CD4-positive, alpha-beta T cell treated with Interferon alpha-2 for 1 hour (primary cell): ENCODE measurements around the gene NF2.
A peak's percentile ranks its signal among the peaks of the same experiment; 100 is the strongest.

ENCODE experiments used
- DNase-seq, 2 donors: peaks; one replicate each; pipeline ENCODE4 v3.0.0-alpha.2; 2020 to 2022

Gene NF2

GRCh38 chr22:29673361-29674066, 70.1 kb downstream of the NF2 start:
- DNase-seq = no peak

- DNase-seq = no peak
Observed at GRCh38 chr22:29674121-29674520, 70.7 kb downstream of the NF2 start.

DNA sequence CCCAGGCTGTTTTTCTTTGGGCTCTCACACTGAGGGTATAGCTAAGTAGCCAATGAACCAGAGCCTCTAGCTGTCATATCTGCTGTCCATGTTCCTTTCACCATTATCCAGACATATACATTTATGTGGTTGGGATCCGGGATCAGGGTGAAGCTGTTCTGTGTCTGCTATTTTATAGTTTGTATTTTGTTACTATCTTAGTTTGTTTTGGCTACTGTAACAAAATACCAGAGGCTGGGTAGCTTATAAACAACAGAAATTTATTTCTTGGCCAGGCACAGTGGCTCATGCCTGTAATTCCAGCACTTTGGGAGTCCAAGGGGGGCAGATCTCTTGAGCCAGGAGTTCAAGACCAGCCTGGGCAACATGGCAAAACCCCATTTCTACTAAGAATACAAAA, 75.9 kb downstream of the NF2 start:
- no peak for DNase-seq

DNA sequence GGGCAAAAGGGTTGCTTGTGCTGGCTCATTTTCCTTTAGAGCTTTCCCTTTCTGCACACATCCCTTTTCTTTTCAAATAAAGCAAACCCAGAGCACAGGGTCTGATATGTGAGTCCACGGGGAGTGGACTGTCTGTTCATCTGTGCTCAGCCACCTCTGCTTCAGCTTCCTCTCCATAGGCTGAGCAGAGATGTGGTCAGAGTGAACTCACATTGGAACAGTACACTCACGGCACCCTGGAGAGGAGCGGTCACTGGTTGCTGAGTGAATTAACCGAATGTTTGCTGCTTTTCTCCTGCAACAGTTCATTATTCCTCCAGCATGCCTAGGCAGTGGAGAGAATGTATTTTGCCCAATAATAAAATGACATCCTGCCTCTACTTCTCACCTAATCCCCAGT, 80.1 kb downstream of the NF2 start:
- DNase-seq = no peak

DNA sequence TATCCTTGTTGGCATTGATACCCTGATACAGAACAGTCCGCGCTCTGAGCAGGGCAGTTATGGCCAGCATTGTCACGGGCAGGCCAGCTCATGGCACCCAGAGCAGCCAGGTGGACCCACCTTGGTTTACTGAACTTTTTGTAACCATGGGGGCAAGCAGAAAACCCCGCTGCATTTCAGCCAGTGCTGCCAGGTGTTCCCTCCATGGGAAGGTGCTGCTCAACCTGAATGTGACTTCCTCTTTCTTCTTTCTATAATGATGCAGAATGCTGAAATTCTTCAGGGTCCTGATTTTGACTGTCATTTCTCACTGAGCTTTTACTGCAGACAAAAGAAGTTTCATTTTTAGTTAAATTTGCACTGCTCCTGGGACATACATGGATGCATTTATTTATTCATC, 80.8 kb downstream of the NF2 start:
- no peak for DNase-seq

DNA sequence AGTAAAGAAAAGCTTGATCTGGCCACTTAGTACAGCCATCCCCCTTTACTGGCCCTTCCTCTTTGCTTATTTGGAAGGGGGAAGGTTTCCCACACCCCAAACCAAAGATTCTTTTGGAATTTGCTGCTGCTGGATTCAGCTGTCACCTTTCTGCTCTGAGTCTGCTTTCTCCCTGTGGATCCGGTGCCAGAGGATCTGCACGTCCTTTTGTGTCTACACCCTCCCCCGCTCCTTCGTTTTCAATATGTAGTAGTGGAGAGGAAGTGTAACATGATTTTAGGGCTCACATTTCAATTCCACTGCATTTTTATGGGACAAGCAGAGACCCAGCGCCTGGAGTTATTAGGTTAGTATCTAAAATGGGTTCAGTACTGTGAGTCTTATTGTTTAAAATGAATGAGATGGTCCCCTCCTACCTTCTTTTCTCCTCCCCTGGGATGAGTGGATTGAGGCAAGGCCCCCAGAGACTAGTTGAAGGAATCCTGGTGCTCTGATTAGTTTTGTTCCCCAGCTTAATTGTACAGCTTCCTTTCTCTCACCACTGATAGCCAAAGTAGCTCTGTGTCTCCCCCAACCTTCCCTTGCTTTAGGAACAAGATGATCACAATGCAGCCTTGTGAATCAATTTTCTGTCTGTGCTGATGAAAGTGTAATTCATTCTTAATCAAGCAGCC, 85.9 kb downstream of the NF2 start:
- DNase-seq = no peak

GRCh38 chr22:29689880-29690213, 86.4 kb downstream of the NF2 start:
- DNase-seq = peak; percentile 18 to 38

DNA sequence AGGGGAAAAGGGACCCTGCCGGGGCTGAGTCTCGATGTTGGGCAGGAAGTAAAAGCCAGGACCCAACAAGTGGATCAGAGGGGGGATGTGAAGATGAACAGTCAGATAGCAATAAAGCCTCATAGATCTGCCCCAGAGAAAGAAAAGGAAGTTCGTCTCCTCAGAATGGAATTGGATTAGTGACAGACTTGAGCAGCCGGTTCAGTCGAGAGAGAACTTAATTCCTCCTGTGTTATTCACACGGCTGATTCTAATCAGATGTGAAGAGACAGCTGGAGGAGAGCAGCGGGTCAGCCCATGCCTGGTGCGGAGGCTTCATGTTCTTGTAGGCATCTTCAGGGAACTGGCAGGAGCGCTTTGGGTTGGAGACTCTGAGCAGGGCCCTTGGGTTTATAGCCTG, 87.0 kb downstream of the NF2 start:
- DNase-seq = no peak

DNA sequence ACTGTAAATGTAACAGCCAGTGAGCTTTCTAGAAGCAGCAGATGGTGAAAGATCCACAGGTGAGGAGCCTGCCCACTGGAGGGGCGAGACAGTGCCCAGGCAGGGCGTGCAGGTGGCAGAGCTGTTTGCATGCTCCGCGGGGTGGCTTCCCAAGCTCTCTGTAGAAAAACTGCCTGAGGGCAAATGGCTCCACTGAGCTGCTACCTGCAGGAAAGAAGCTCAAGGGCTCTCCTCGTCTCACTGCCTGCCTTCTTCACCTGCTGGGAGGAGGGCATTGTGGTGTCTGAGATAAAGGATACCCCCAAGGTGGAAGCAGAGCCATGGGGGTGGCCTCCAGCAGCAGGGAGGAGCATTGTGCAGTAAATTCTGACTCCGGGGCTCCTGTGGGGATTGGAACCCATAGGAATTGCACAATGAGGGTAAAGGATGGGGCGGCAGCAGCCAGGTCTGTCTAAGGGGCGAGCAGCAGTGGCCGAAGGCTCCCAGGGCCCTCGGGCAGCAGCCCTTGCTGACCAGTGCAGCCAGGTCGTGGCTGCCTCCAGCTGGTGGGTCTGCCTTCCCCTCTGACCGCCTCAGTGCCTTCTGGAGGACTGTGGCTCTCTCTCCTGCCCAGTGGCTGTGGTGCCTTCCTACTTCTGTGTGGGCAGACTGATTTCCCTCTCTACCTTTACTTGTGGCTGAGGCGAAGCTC, 88.3 kb downstream of the NF2 start:
- no peak for DNase-seq

DNA sequence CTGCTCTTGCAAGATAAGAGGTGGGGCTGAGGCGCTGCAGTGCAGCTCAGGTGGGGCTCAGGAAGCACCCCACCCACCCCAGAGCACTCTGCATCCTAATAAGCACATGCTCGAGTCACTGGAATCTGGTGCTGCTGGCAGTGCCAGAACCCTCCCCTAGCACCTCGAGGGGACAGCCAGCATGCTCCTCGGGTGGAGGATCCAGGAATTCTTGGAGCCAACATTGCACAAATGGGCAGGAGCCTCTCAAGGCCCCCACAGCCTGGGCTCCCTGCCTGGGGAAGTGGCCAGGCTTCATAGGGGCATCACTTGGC, 88.9 kb downstream of the NF2 start:
- no peak for DNase-seq

- DNase-seq = no peak
Observed at GRCh38 chr22:29693161-29693560, 89.7 kb downstream of the NF2 start.

GRCh38 chr22:29693671-29694070, 90.2 kb downstream of the NF2 start:
- no peak for DNase-seq

GRCh38 chr22:29695129-29695926, 91.9 kb downstream of the NF2 start:
- DNase-seq = no peak

DNA sequence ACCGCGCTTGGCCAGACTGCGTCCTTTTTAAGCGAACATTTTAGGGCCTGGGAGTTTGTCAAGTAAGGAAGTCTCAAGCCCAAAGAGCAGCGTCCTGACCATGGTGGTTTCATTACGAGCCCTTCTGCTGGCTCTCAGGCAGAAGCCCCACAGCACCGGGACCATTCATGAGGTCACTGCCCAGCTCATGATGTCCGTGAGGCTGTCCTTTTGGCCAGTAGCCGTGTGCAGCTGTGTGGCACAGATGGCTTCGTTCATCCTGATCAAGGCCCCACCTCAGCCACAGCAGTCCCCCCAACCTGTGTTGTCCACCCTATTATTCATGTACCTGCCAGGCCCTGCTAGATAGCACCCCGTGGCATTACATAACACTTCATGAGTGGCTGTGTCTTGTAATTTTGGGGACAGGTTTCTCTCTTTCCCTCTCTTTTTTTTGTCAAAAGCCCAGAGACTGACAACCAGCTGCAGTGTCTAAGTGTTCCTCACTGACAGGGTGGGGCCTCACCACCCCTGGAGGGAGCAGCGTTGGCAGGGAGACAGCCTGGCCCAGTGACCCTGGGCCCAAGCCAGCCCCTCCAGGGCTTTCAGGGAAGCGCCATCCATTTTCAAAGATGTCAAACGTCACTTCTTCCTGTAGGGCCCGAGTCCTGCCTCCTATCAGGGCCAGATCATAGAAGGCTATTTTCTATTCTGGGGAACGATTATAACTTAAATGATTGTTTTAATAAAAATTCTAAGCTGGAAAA, 94.6 kb downstream of the NF2 start:
- DNase-seq = no peak

GRCh38 chr22:29700206-29700899, 96.9 kb downstream of the NF2 start:
- DNase-seq = no peak

- DNase-seq = no peak
Observed at GRCh38 chr22:29700900-29701154, 97.4 kb downstream of the NF2 start.

GRCh38 chr22:29701155-29701999, 97.9 kb downstream of the NF2 start:
- peak; percentile 53 to 55 for DNase-seq

DNA sequence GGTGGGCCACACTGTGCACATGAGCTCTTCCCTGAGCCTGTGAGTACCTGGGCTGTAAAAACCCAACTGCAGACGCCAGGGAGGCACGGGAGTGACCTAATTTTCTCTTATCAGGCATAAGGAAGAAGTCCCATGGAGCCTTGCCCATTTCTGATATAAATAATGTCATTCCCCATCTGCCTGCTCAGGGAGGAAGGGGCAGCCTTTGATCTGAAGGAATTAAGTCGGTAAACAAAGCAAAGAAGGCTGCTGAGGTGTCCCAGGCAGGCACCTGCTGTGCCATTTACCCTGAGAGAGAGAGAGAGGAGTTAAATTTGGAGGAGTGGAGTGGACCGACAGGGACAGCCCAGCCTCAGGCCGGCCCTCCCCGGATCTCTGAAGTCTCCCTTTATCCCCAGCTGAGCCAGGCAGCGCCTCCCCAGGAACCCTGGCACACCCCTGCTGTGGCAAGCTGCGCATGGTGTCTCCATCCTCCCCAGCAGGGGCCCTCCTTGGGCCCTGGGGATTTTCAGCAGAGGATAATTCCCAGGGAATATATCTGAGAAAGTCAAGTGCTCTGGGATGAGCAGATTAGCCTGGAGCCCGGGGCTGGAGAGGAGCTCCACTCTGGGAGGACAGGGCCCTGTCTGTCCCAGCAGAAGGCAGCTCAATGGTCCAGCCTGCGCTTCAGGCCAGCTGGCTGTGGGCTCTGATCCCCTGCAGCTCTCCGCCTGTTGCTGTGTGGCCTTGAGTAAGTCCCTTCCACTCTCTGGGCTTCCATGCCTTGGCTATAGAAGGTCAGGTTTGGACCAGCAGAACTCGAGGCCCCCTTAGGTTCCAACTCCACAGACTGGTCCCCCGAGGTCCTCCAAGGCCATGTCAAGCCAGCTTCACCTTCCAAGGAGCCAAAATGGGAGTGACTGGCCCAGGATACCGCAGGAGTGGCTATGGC, 98.8 kb downstream of the NF2 start:
- no peak for DNase-seq

DNA sequence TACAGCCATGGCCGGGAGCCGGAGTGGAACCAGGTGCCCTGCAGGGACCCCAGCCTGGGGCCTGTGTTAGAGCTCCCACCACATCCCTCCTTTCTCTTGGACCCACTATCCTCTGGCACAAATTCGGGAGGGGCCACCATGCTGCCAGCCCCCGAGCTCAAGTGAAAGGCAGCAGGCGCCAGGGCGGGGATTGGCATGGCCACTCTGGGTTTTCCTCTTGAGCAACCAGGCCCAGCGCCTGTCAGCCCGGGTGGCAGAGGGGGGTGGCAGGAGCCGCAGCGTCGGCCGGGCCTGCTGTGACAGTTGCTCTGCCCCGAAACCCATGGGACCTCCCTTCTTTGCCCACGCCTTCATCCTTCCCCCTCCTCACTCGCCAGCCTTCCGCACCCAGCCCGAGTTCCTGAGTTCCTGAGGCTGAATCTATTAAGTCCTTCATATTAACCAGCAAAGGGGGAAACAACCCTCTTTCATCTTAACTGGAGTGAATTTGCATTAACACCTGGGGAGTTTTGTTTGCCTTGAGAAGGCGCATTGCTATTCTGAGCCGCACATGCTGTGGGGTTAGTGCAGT, 99.6 kb downstream of the NF2 start:
- no peak for DNase-seq

DNA sequence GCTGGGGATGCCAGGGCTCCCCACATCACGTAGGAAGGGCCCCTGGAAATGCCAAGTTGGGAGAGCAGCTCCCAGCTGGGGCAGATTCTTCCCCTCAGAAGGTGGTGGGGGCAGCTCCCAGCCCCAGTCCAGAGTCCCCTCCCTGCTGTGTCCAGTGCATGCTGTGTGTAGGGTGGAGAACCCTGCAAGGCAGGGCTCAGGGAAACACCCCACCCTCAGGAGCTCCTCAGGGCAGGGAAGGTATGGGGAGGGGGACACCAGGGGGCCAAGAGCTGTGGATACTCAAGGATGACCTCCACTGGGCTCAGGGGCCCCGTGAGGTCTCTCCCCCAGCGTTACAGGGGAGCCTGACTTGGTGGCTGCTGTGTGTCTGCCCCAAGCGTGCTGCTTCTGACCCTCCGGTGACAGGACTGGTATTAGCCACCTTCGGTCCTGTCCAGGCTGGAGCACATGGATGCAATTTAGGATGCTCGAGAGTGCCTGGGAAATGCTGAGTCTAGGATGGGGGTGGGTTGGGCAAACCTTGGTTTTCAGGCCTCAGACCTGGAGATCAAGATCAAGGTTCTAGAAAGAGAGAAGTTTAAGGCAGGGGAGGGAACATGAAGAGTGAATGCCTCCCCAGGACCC, 100.2 kb downstream of the NF2 start:
- no peak for DNase-seq
